GM23338 (cell line): ENCODE results near the gene COMMD4. TPM values are rescaled to one million over a fixed set of nuclear protein-coding genes. Genes with fewer than 3 reads are reported as not detected.

Experiments
- ETS1 ChIP-seq: IDR thresholded peaks from 2 replicates; pipeline ENCODE4 v1.6.1; 2016; ENCODE audit warnings: antibody characterized with exemption
- EZH2 ChIP-seq: fragments of 200-600 bp; sonication (generic); IDR thresholded peaks from one replicate; pipeline ENCODE4 v1.8.0; 2017; ENCODE audit warnings: antibody characterized with exemption, mild to moderate bottlenecking, low read depth; ENCODE audit not compliant: unreplicated experiment
- STAT1 ChIP-seq: IDR thresholded peaks from one replicate; pipeline ENCODE4 v1.6.1; 2016; ENCODE audit warnings: antibody characterized with exemption; ENCODE audit not compliant: unreplicated experiment
- ZNF114 ChIP-seq: fragments of 250-450 bp; sonication (Bioruptor Pico); IDR thresholded peaks from 2 replicates; pipeline ENCODE4 v1.5.0; 2020; ENCODE audit warnings: mild to moderate bottlenecking, moderate library complexity
- ZNF462 ChIP-seq: fragments of 250-450 bp; sonication (Bioruptor Pico); IDR thresholded peaks from 2 replicates; pipeline ENCODE4 v1.5.0; 2020; ENCODE audit warnings: mild to moderate bottlenecking, moderate library complexity
- polyA plus RNA-seq: library from polyadenylated mRNA; unstranded; fragments of >200 nt; fragmentation: Nextera tagmentation; extraction: Ambion mirVana; gene quantifications from 2 replicates; pipeline ENCODE4 v1.2.1, GENCODE V29; 2016
- total RNA-seq: library from RNA; depleted of rRNA; stranded (reverse); fragments of >200 nt; shearing (Covaris generic); gene quantifications from 2 replicates; pipeline ENCODE4 v1.2.3, GENCODE V29; 2014
- TF ChIP-seq, protein P1 (sequence below): IDR thresholded peaks from one replicate; pipeline ENCODE4 v1.6.1; 2018; ENCODE audit warnings: antibody characterized with exemption; ENCODE audit not compliant: unreplicated experiment

Gene COMMD4
- total and polyA plus RNA-seq, 2 experiments from 2014 or later: 131 TPM

- no peak for TF ChIP-seq ZNF462 (CRISPR knock-in tag)
- no peak for TF ChIP-seq EZH2
- TF ChIP-seq ZNF114 (CRISPR knock-in tag): no peak
- TF ChIP-seq, protein P1, sequence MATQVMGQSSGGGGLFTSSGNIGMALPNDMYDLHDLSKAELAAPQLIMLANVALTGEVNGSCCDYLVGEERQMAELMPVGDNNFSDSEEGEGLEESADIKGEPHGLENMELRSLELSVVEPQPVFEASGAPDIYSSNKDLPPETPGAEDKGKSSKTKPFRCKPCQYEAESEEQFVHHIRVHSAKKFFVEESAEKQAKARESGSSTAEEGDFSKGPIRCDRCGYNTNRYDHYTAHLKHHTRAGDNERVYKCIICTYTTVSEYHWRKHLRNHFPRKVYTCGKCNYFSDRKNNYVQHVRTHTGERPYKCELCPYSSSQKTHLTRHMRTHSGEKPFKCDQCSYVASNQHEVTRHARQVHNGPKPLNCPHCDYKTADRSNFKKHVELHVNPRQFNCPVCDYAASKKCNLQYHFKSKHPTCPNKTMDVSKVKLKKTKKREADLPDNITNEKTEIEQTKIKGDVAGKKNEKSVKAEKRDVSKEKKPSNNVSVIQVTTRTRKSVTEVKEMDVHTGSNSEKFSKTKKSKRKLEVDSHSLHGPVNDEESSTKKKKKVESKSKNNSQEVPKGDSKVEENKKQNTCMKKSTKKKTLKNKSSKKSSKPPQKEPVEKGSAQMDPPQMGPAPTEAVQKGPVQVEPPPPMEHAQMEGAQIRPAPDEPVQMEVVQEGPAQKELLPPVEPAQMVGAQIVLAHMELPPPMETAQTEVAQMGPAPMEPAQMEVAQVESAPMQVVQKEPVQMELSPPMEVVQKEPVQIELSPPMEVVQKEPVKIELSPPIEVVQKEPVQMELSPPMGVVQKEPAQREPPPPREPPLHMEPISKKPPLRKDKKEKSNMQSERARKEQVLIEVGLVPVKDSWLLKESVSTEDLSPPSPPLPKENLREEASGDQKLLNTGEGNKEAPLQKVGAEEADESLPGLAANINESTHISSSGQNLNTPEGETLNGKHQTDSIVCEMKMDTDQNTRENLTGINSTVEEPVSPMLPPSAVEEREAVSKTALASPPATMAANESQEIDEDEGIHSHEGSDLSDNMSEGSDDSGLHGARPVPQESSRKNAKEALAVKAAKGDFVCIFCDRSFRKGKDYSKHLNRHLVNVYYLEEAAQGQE: no peak
- no peak for TF ChIP-seq ETS1
- TF ChIP-seq STAT1: no peak
These were observed 8.4 kb upstream of the COMMD4 start (continued) for GRCh38 chr15:75327491-75327890.
